Thyroid gland (tissue), 4 donors: Measurements from ENCODE around the gene AK2.

Experiments used
- POLR2A ChIP-seq, 2 donors: fragments of 450-650 bp; IDR thresholded peaks; one replicate each; pipeline ENCODE4 v1.6.1; 2017; ENCODE audit warnings: antibody characterized with exemption in 2 of 2, mild to moderate bottlenecking in 2 of 2, moderate library complexity in 1 of 2
- TF ChIP-seq, protein P1 (sequence below), 6 experiments: fragments of 200-600 bp in 3 of 6; fragments of 450-650 bp in 3 of 6; sonication (generic) in 3 of 6; IDR thresholded peaks; one replicate each; pipeline ENCODE4 v1.5.1; 2016 to 2019; ENCODE audit warnings: antibody characterized with exemption in 6 of 6, mild to moderate bottlenecking in 2 of 6, inconsistent platforms in 1 of 6, moderate library complexity in 1 of 6

GRCh38 chr1:33080373-33080772, 43.7 kb upstream of the AK2 start:
- TF ChIP-seq POLR2A (IDR thresholded peaks at IDR 0.05) = no peak
- TF ChIP-seq, protein P1, sequence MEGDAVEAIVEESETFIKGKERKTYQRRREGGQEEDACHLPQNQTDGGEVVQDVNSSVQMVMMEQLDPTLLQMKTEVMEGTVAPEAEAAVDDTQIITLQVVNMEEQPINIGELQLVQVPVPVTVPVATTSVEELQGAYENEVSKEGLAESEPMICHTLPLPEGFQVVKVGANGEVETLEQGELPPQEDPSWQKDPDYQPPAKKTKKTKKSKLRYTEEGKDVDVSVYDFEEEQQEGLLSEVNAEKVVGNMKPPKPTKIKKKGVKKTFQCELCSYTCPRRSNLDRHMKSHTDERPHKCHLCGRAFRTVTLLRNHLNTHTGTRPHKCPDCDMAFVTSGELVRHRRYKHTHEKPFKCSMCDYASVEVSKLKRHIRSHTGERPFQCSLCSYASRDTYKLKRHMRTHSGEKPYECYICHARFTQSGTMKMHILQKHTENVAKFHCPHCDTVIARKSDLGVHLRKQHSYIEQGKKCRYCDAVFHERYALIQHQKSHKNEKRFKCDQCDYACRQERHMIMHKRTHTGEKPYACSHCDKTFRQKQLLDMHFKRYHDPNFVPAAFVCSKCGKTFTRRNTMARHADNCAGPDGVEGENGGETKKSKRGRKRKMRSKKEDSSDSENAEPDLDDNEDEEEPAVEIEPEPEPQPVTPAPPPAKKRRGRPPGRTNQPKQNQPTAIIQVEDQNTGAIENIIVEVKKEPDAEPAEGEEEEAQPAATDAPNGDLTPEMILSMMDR (IDR thresholded peaks at IDR 0.05) = no peak
